Fibroblast of the aortic adventitia (primary cell): ENCODE data around the gene INSRR. TPM values are rescaled to one million over a fixed set of nuclear protein-coding genes. Genes with fewer than 3 reads are reported as not detected.

Experiments
- DNase-seq: peaks from one replicate; pipeline ENCODE4 v3.0.0-alpha.2; 2010; ENCODE audit warnings: low read depth
- H3K4me3 ChIP-seq: 2 replicates; pipeline ENCODE4 v1.5.1; 2011; ENCODE audit warnings: low read depth, mild to moderate bottlenecking, control low read depth, low read length, moderate library complexity
- CTCF ChIP-seq: IDR thresholded peaks from 2 replicates; pipeline ENCODE4 v1.5.1; 2011; ENCODE audit warnings: mild to moderate bottlenecking, low read length, control low read depth, inconsistent platforms; ENCODE audit not compliant: insufficient read depth
- total RNA-seq: library from RNA; depleted of rRNA; stranded (reverse); fragments of >200 nt; gene quantifications from 2 replicates; pipeline ENCODE4 v1.2.3, GENCODE V29; 2012; ENCODE audit warnings: low replicate concordance

Gene INSRR
- total RNA-seq, 1 donor: not detected

- DNase-seq: no peak
- no peak overlapping the region for H3K4me3 ChIP-seq
- TF ChIP-seq CTCF: no peak
These were observed 14.8 kb downstream of the INSRR start for GRCh38 chr1:156844102-156844501.

- no peak for DNase-seq
- no peak for TF ChIP-seq CTCF
- H3K4me3 ChIP-seq: no peak overlapping the region
These were observed 16.2 kb downstream of the INSRR start for GRCh38 chr1:156842618-156843300.

GRCh38 chr1:156841295-156841855 is 17.5 kb downstream of the INSRR start:
- DNase-seq: no peak
- TF ChIP-seq CTCF: no peak
- no peak overlapping the region for H3K4me3 ChIP-seq

GRCh38 chr1:156840898-156841279 is 18.0 kb downstream of the INSRR start:
- TF ChIP-seq CTCF: no peak
- H3K4me3 ChIP-seq: no peak overlapping the region
- DNase-seq: no peak

- no peak overlapping the region for H3K4me3 ChIP-seq
- no peak for DNase-seq
- no peak for TF ChIP-seq CTCF
These were observed 18.6 kb downstream of the INSRR start for GRCh38 chr1:156840186-156840897.

- H3K4me3 ChIP-seq: no peak overlapping the region
- no peak for TF ChIP-seq CTCF
- no peak for DNase-seq
These were observed 19.3 kb downstream of the INSRR start for GRCh38 chr1:156839426-156840109.
